ENCODE data around the gene ARHGAP15.

Gene ARHGAP15

DNA sequence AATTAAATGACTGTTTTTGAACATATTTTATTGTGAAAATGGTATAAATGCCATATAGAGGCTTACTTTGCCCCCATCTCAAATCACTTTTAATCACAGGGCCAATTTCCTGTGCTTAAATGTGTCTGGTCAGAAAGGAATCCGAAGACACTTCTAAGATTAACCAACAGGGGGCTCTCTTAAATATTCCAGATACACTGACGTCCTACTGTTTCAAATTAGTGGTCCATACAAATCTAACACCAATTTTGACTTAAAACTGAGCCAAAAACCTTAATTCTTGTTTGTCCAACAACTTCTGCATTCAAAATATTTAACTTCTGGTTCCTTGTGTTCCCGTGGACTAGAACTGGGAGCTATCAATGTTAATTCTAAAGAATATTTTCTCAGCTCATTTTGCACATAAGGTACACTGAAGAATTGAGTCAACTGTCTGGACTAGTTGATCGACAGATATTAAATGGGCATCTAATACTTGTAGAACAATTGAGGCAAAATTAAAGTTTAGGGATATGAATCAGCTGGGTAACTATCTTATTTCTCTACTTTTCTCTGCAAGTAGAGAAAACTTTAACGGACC, 557.5 kb downstream of the ARHGAP15 start:
- H3K4me3 ChIP-seq (replicated peaks; ENCODE audit: insufficient read depth, low read length) = no peak overlapping the region
- no peak overlapping the region for H3K27ac ChIP-seq (replicated peaks)
- TF ChIP-seq, protein P1, sequence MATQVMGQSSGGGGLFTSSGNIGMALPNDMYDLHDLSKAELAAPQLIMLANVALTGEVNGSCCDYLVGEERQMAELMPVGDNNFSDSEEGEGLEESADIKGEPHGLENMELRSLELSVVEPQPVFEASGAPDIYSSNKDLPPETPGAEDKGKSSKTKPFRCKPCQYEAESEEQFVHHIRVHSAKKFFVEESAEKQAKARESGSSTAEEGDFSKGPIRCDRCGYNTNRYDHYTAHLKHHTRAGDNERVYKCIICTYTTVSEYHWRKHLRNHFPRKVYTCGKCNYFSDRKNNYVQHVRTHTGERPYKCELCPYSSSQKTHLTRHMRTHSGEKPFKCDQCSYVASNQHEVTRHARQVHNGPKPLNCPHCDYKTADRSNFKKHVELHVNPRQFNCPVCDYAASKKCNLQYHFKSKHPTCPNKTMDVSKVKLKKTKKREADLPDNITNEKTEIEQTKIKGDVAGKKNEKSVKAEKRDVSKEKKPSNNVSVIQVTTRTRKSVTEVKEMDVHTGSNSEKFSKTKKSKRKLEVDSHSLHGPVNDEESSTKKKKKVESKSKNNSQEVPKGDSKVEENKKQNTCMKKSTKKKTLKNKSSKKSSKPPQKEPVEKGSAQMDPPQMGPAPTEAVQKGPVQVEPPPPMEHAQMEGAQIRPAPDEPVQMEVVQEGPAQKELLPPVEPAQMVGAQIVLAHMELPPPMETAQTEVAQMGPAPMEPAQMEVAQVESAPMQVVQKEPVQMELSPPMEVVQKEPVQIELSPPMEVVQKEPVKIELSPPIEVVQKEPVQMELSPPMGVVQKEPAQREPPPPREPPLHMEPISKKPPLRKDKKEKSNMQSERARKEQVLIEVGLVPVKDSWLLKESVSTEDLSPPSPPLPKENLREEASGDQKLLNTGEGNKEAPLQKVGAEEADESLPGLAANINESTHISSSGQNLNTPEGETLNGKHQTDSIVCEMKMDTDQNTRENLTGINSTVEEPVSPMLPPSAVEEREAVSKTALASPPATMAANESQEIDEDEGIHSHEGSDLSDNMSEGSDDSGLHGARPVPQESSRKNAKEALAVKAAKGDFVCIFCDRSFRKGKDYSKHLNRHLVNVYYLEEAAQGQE (IDR thresholded peaks at IDR 0.05; ENCODE audit: insufficient replicate concordance, low read depth) = no peak
- TF ChIP-seq POLR2AphosphoS5 (IDR thresholded peaks at IDR 0.05; ENCODE audit: low read depth) (no peak), SPI1 (IDR thresholded peaks at IDR 0.05; ENCODE audit: borderline replicate concordance, low read depth) (no peak), GABPA (IDR thresholded peaks at IDR 0.05; ENCODE audit: low read depth) (no peak)
- TF ChIP-seq, protein P2, sequence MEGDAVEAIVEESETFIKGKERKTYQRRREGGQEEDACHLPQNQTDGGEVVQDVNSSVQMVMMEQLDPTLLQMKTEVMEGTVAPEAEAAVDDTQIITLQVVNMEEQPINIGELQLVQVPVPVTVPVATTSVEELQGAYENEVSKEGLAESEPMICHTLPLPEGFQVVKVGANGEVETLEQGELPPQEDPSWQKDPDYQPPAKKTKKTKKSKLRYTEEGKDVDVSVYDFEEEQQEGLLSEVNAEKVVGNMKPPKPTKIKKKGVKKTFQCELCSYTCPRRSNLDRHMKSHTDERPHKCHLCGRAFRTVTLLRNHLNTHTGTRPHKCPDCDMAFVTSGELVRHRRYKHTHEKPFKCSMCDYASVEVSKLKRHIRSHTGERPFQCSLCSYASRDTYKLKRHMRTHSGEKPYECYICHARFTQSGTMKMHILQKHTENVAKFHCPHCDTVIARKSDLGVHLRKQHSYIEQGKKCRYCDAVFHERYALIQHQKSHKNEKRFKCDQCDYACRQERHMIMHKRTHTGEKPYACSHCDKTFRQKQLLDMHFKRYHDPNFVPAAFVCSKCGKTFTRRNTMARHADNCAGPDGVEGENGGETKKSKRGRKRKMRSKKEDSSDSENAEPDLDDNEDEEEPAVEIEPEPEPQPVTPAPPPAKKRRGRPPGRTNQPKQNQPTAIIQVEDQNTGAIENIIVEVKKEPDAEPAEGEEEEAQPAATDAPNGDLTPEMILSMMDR (IDR thresholded peaks at IDR 0.05; ENCODE audit: insufficient read depth, low read length) = no peak
- no peak for DNase-seq (ENCODE audit: low read depth in 1 of 2, low spot score in 1 of 2)
- H3K27me3 ChIP-seq (ENCODE audit: insufficient read depth, poor library complexity, severe bottlenecking) = no peaks in the 10 kb centered on the region

DNA sequence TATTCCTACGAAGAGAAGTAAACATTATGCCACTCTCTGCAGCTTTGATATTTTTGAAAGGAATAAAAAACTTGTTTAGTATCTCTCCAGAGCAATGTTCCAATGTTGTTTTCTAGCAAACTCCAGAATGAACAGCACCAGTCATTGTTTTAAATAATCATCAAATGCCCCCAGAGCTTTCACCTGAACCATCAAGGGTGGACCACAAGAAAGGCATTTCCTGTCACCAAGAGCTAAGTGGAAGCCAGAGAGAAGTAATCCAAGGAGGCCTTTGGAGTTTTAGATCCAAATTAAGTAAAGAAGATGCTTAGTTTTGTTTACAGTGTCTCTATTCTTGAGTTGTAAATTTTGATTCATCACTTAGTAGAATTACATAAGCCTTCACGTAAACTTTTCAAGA, 559.0 kb downstream of the ARHGAP15 start:
- Histone ChIP-seq H3K27ac (replicated peaks) (no peak overlapping the region), H3K27me3 (ENCODE audit: insufficient read depth, poor library complexity, severe bottlenecking) (no peaks in the 10 kb centered on the region), H3K4me3 (replicated peaks; ENCODE audit: insufficient read depth, low read length) (no peak overlapping the region)
- DNase-seq (ENCODE audit: low read depth in 1 of 2, low spot score in 1 of 2) = no peak
- TF ChIP-seq, protein P2 (IDR thresholded peaks at IDR 0.05; ENCODE audit: insufficient read depth, low read length) = no peak
- TF ChIP-seq, protein P1 (IDR thresholded peaks at IDR 0.05; ENCODE audit: insufficient replicate concordance, low read depth) = no peak
- TF ChIP-seq POLR2AphosphoS5 (IDR thresholded peaks at IDR 0.05; ENCODE audit: low read depth) (no peak), SPI1 (IDR thresholded peaks at IDR 0.05; ENCODE audit: borderline replicate concordance, low read depth) (no peak), GABPA (IDR thresholded peaks at IDR 0.05; ENCODE audit: low read depth) (no peak)

DNA sequence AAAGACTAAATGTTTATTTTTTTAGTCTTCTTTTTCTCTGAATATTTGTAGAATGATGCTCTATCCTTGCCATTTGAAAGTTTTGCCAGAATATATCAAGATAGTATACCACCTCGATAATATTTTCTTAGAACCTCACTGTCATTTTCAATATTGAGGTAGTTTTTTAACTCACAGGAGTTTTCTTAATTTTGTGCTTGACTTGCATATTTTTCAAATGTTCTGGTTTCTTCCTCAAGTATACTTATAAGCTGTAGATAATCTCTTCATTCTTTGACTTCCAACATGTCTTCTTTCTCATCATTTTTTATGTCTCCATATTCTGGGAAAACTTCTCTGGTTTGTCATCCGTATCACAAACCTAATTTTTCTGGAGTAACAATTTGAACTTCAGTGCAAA, 559.6 kb downstream of the ARHGAP15 start:
- no peak for DNase-seq (ENCODE audit: low read depth in 1 of 2, low spot score in 1 of 2)
- H3K27ac ChIP-seq (replicated peaks) = no peak overlapping the region
- no peak overlapping the region for H3K4me3 ChIP-seq (replicated peaks; ENCODE audit: insufficient read depth, low read length)
- no peaks in the 10 kb centered on the region for H3K27me3 ChIP-seq (ENCODE audit: insufficient read depth, poor library complexity, severe bottlenecking)
- TF ChIP-seq, protein P2 (IDR thresholded peaks at IDR 0.05; ENCODE audit: insufficient read depth, low read length) = no peak
- TF ChIP-seq, protein P1 (IDR thresholded peaks at IDR 0.05; ENCODE audit: insufficient replicate concordance, low read depth) = no peak
- no peak for TF ChIP-seq GABPA (IDR thresholded peaks at IDR 0.05; ENCODE audit: low read depth)
- no peak for TF ChIP-seq SPI1 (IDR thresholded peaks at IDR 0.05; ENCODE audit: borderline replicate concordance, low read depth)

Data from HL-60 (cell line).